SK-MEL-5 (cell line): Measurements from ENCODE around the gene ACTL10. TPM values are rescaled to one million over a fixed set of nuclear protein-coding genes. Genes with fewer than 3 reads are reported as not detected.
"Not testable (repeated sequence)": the region's sequence is repeated elsewhere in the genome, so short reads cannot be mapped to it uniquely, and the experiment has no call there.

ENCODE experiments used
- DNase-seq: peaks from one replicate; pipeline ENCODE4 v3.0.0-alpha.2; 2016; ENCODE audit warnings: low read depth, low spot score
- in situ Hi-C: cut with HindIII; loops from 2 replicates; pipeline ENCODE4 v1.10.0; 2016; ENCODE audit warnings: low sequenced_read_pairs, high pct_unique_total_duplicates, low pct_unique_long_range_greater_than_20kb
- total RNA-seq: library from RNA; depleted of rRNA; stranded (reverse); fragments of >200 nt; shearing (Covaris generic); gene quantifications from 2 replicates; pipeline ENCODE4 v1.2.3, GENCODE V29; 2014

The ACTL10 gene
- total RNA-seq, 1 experiment from 2014 or later: not detected

GRCh38 chr20:33685328-33686099, 18.8 kb downstream of the ACTL10 start:
- in situ Hi-C loops: no loop called here
- no peak for DNase-seq

GRCh38 chr20:33686100-33686983, 19.6 kb downstream of the ACTL10 start, which contains the start of gene E2F1:
E2F1 (minus strand) TSS chr20:33686385; CDS start chr20:33686264, 121 bp downstream.
- in situ Hi-C loops: no loop called here
- DNase-seq: peak; percentile 95

GRCh38 chr20:33686984-33687366, 20.2 kb downstream of the ACTL10 start:
- in situ Hi-C loops: no loop called here
- no peak for DNase-seq

- in situ Hi-C loops: no loop called here
- no peak for DNase-seq
These were observed 20.7 kb downstream of the ACTL10 start for GRCh38 chr20:33687370-33687915.

GRCh38 chr20:33687993-33688937, 21.5 kb downstream of the ACTL10 start:
- in situ Hi-C loops: no loop called here
- DNase-seq: no peak

- no peak for DNase-seq
- in situ Hi-C loops: no loop called here
These were observed 22.2 kb downstream of the ACTL10 start for GRCh38 chr20:33688938-33689424.

GRCh38 chr20:33689493-33689892, 22.8 kb downstream of the ACTL10 start:
- DNase-seq: no peak
- in situ Hi-C loops: no loop called here

- in situ Hi-C loops: no loop called here
- peak; percentile 86 for DNase-seq
These were observed 23.2 kb downstream of the ACTL10 start for GRCh38 chr20:33689973-33690372.

- in situ Hi-C loops: no loop called here
- no peak for DNase-seq
These were observed 26.5 kb downstream of the ACTL10 start for GRCh38 chr20:33693289-33693688.

- no peak for DNase-seq
- in situ Hi-C loops: no loop called here
These were observed 27.2 kb downstream of the ACTL10 start for GRCh38 chr20:33693741-33694638.

- in situ Hi-C loops: no loop called here
- no peak for DNase-seq
These were observed 27.9 kb downstream of the ACTL10 start for GRCh38 chr20:33694639-33695012.

GRCh38 chr20:33696448-33696847, 29.7 kb downstream of the ACTL10 start:
- in situ Hi-C loops: no loop called here
- no peak for DNase-seq

- DNase-seq: no peak
- in situ Hi-C loops: no loop called here
These were observed 30.4 kb downstream of the ACTL10 start for GRCh38 chr20:33697129-33697528.

GRCh38 chr20:33698966-33699365, 32.2 kb downstream of the ACTL10 start:
- in situ Hi-C loops, DNase-seq: not testable (repeated sequence)

GRCh38 chr20:33700696-33701441, 34.1 kb downstream of the ACTL10 start:
- DNase-seq, in situ Hi-C loops: not testable (repeated sequence)
